ENCODE results near the gene COQ7.

Gene COQ7

GRCh38 chr16:19113577-19114358 is 46.4 kb downstream of the COQ7 start, which contains the start of gene ITPRIPL2:
ITPRIPL2 (plus strand) TSS chr16:19113964; CDS start chr16:19114462, 498 bp downstream.
- DNase-seq (ENCODE audit: low spot score) = no peak

- no peak for DNase-seq (ENCODE audit: low spot score)
These were observed 47.1 kb downstream of the COQ7 start for GRCh38 chr16:19114359-19115147.

- no peak for DNase-seq (ENCODE audit: low spot score)
These were observed 48.0 kb downstream of the COQ7 start for GRCh38 chr16:19115148-19116021.

- DNase-seq (ENCODE audit: low spot score) = no peak
These were observed 49.5 kb downstream of the COQ7 start for GRCh38 chr16:19116711-19117449.

- no peak for DNase-seq (ENCODE audit: low spot score)
These were observed 51.6 kb downstream of the COQ7 start for GRCh38 chr16:19118938-19119431.

GRCh38 chr16:19119564-19119963 is 52.1 kb downstream of the COQ7 start:
- no peak for DNase-seq (ENCODE audit: low spot score)

- no peak for DNase-seq (ENCODE audit: low spot score)
These were observed 56.2 kb downstream of the COQ7 start for GRCh38 chr16:19123535-19124178.

- DNase-seq (ENCODE audit: low spot score) = no peak
These were observed 58.9 kb downstream of the COQ7 start for GRCh38 chr16:19126300-19126699.

- DNase-seq (ENCODE audit: low spot score) = no peak
These were observed 59.8 kb downstream of the COQ7 start for GRCh38 chr16:19127205-19127604.

- DNase-seq (ENCODE audit: low spot score) = no peak
These were observed 60.3 kb downstream of the COQ7 start for GRCh38 chr16:19127674-19128131.

GRCh38 chr16:19128454-19129200 is 61.2 kb downstream of the COQ7 start:
- no peak for DNase-seq (ENCODE audit: low spot score)

Data from CD4-positive, alpha-beta T cell treated with Interleukin-6 at 100 ng/mL for 8 hours (primary cell).